ACC112 (cell line): ENCODE data around the gene DPYSL5.
"Not testable (repeated sequence)": the region's sequence is repeated elsewhere in the genome, so short reads cannot be mapped to it uniquely, and the experiment has no call there.

ENCODE experiments used
- H2AFZ ChIP-seq: fragments of 200-600 bp; sonication (generic); one replicate; pipeline ENCODE4 v1.6.0; 2017; ENCODE audit warnings: antibody characterized with exemption, low read length; ENCODE audit not compliant: unreplicated experiment
- H3K27ac ChIP-seq: fragments of 200-600 bp; sonication (generic); 2 replicates; pipeline ENCODE4 v1.5.1; 2014; ENCODE audit warnings: low read depth, mild to moderate bottlenecking, antibody characterized with exemption, low read length, moderate library complexity
- H3K27me3 ChIP-seq: fragments of 200-600 bp; sonication (generic); 2 replicates; pipeline ENCODE4 v1.6.1; 2014; ENCODE audit warnings: mild to moderate bottlenecking, antibody characterized with exemption, low read length, moderate library complexity, mixed read lengths; ENCODE audit not compliant: insufficient read depth
- H3K36me3 ChIP-seq: fragments of 200-600 bp; sonication (generic); 2 replicates; pipeline ENCODE4 v1.6.1; 2016; ENCODE audit warnings: mild to moderate bottlenecking, antibody characterized with exemption, low read length, moderate library complexity, mixed read lengths; ENCODE audit not compliant: insufficient read depth
- H3K4me1 ChIP-seq: fragments of 200-600 bp; sonication (generic); one replicate; pipeline ENCODE4 v1.6.1; 2016; ENCODE audit warnings: low read length, mixed read lengths; ENCODE audit not compliant: insufficient read depth, unreplicated experiment, control insufficient read depth
- H3K4me3 ChIP-seq: fragments of 200-600 bp; sonication (generic); 2 replicates; pipeline ENCODE4 v1.5.1; 2014; ENCODE audit warnings: mild to moderate bottlenecking, low read depth, low read length
- H3K79me2 ChIP-seq: fragments of 200-600 bp; sonication (generic); one replicate; pipeline ENCODE4 v1.6.0; 2016; ENCODE audit warnings: low read length; ENCODE audit not compliant: control insufficient read depth, unreplicated experiment, insufficient read depth

The DPYSL5 gene

DNA sequence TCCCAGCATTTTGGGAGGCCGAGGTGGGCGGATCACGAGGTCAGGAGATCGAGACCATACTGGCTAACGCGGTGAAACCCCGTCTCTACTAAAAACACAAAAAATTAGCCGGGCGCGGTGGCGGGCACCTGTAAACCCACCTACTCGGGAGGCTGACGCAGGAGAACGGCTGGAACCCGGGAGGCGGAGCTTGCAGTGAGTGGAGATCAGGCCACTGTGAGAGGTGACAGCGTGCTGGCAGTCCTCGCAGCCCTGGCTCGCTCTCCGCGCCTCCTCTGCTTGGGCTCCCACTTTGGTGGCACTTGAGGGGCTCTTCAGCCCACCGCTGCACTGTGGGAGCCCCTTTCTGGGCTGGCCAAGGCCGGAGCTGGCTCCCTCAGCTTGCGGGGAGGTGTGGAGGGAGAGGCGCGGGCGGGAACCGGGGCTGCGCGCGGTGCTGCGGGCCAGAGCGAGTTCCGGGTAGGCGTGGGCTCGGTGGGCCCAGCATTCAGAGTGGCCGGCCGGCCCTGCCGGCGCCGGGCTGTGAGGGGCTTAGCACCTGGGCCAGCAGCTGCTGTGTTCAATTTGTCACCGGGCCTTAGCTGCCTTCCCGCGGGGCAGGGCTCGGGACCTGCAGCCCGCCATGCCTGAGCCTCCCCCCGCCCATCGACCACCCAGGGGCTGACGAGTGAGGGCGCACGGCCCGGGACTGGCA lies 33.7 kb upstream of the DPYSL5 start:
- H3K4me1 ChIP-seq, H3K27ac ChIP-seq, H3K4me3 ChIP-seq, H3K36me3 ChIP-seq, H3K79me2 ChIP-seq, H2AFZ ChIP-seq: not testable (repeated sequence)
- peaks cover 43% of the 10 kb centered on the region for H3K27me3 ChIP-seq

DNA sequence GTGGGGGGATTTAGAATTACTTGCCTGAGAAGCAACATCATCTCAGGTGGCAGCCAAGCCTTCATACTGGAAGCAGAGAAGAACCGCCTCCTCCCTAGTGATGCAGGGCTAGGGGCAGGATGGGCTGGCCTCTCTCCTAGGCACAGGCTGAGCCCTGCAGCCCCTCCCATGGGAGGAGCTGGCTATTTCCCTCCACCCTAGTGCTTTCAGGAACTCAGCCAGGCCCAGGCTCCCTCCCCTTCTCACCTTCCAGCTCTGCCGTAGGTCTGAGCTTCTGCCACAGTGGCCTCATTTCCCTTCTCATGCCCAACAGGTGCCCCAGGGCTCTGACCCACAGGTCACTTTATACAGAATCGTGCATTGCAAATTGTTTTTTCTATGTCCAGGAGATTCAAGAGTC lies 31.0 kb upstream of the DPYSL5 start:
- Histone ChIP-seq H2AFZ (no peak overlapping the region), H3K4me1 (no peaks in the 10 kb centered on the region), H3K79me2 (no peaks in the 10 kb centered on the region), H3K27ac (no peak overlapping the region), H3K4me3 (no peak overlapping the region), H3K36me3 (no peaks in the 10 kb centered on the region), H3K27me3 (peaks cover 43% of the 10 kb centered on the region)

- Histone ChIP-seq H3K79me2 (no peaks in the 10 kb centered on the region), H2AFZ (no peak overlapping the region), H3K36me3 (no peaks in the 10 kb centered on the region), H3K27ac (no peak overlapping the region), H3K4me3 (no peak overlapping the region), H3K27me3 (peaks cover 37% of the 10 kb centered on the region), H3K4me1 (no peaks in the 10 kb centered on the region)
These were observed 29.7 kb upstream of the DPYSL5 start for GRCh38 chr2:26818255-26818654.

GRCh38 chr2:26818972-26819371 lies 29.0 kb upstream of the DPYSL5 start:
- H3K36me3 ChIP-seq: no peaks in the 10 kb centered on the region
- H2AFZ ChIP-seq: no peak overlapping the region
- H3K27ac ChIP-seq: no peak overlapping the region
- H3K4me1 ChIP-seq: no peaks in the 10 kb centered on the region
- no peak overlapping the region for H3K4me3 ChIP-seq
- H3K27me3 ChIP-seq: peaks cover 37% of the 10 kb centered on the region
- H3K79me2 ChIP-seq: no peaks in the 10 kb centered on the region

DNA sequence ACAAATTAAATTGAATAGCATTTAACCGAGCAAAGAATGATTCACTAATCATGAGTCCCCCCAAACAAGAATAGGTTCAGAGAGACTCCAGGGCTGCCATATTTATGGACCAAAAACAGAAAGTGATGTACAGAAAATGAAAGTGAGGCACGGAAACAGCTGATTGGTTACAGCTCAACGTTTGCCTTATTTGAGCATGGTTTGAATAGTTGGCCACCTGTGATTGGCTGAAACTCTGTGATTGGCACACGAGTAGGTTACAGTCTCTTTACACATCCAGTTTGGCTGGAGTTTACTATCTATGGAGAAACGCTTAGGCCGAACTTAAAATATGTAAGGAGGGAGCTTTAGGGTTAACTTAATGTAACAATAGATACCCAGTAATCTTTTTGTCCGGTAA lies 27.0 kb upstream of the DPYSL5 start:
- Histone ChIP-seq H3K4me3 (no peak overlapping the region), H2AFZ (no peak overlapping the region), H3K27ac (no peak overlapping the region), H3K27me3 (peaks cover 46% of the 10 kb centered on the region), H3K4me1 (no peaks in the 10 kb centered on the region), H3K79me2 (no peaks in the 10 kb centered on the region), H3K36me3 (no peaks in the 10 kb centered on the region)

GRCh38 chr2:26822877-26823276 lies 25.1 kb upstream of the DPYSL5 start:
- Histone ChIP-seq H3K27me3 (peaks cover 34% of the 10 kb centered on the region), H3K27ac (no peak overlapping the region), H3K4me3 (no peak overlapping the region), H3K4me1 (no peaks in the 10 kb centered on the region), H2AFZ (no peak overlapping the region), H3K79me2 (no peaks in the 10 kb centered on the region), H3K36me3 (no peaks in the 10 kb centered on the region)

GRCh38 chr2:26838121-26838906 lies 9.6 kb upstream of the DPYSL5 start:
- Histone ChIP-seq H2AFZ (no peak overlapping the region), H3K27me3 (peaks cover 82% of the 10 kb centered on the region), H3K4me3 (no peak overlapping the region), H3K4me1 (no peaks in the 10 kb centered on the region), H3K36me3 (no peaks in the 10 kb centered on the region), H3K79me2 (no peaks in the 10 kb centered on the region), H3K27ac (no peak overlapping the region)

DNA sequence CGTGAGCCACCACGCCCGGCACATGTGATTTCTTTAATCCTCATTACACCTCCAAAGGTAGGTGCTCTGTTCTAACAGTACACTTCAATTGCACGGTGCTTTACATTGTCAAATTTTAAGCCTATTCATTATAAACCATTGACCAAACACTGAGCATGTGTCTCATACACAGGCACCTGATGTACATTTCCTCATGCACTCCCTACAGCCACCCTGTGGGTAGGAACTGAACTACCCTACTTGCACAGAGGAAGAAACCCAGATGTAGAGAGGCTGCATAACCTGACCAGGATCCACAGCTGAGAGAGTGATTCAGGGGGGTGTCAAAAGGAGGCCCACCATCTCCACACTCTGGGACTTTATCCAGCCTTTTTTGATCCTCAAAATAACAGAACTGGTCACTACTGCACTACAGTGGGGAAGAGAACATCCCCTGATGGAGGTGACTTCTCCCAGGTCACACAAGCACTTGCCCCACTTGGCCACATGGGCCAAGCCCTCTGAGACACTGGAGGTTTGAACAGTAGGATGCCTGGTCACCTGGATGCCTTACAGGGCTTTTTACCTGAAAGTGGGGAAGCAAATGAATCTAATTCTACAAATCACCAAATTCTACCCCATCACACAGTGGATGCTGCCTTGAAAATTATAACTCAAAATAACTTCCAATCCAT lies 6.9 kb upstream of the DPYSL5 start:
- H2AFZ ChIP-seq: no peak overlapping the region
- no peaks in the 10 kb centered on the region for H3K36me3 ChIP-seq
- no peak overlapping the region for H3K4me3 ChIP-seq
- H3K27me3 ChIP-seq: peaks cover 77% of the 10 kb centered on the region
- no peaks in the 10 kb centered on the region for H3K79me2 ChIP-seq
- no peaks in the 10 kb centered on the region for H3K4me1 ChIP-seq
- H3K27ac ChIP-seq: no peak overlapping the region

GRCh38 chr2:26843041-26843440 lies 4.9 kb upstream of the DPYSL5 start:
- H3K27me3 ChIP-seq: peaks cover 76% of the 10 kb centered on the region

DNA sequence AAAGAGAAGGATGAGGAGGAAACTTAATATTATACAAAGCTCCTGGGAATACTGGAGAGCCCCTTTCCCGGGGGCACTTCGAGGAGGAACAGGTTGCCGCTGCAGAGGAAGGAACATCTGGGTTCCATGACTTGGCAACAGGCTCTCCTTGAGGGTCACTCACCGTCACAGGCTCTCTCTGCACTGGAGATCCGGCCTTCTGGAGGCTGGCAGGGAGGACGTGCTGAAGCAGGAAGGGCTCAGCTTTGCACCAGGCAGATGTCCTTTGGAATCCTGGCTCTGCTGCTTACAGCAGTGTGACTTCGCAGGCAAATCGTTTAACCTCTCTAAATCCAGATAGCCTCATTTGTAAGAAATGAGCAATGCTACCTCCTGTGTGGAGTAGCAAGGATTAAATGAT lies 2.9 kb upstream of the DPYSL5 start:
- Histone ChIP-seq H3K4me3 (no peak overlapping the region), H3K79me2 (no peaks in the 10 kb centered on the region), H3K27me3 (peaks cover 77% of the 10 kb centered on the region), H2AFZ (no peak overlapping the region), H3K36me3 (no peaks in the 10 kb centered on the region), H3K27ac (no peak overlapping the region), H3K4me1 (no peaks in the 10 kb centered on the region)

More at GRCh38 chr2:26843041-26843440, 4.9 kb upstream of the DPYSL5 start:
- Histone ChIP-seq H3K4me1 (no peaks in the 10 kb centered on the region), H3K27ac (no peak overlapping the region), H2AFZ (no peak overlapping the region), H3K79me2 (no peaks in the 10 kb centered on the region), H3K4me3 (no peak overlapping the region), H3K36me3 (no peaks in the 10 kb centered on the region)
